NCI-H510A treated with DMSO at 0.1 percent for 48 hours (cell line): ENCODE results near the gene C3.
"Not testable (repeated sequence)": the region's sequence is repeated elsewhere in the genome, so short reads cannot be mapped to it uniquely, and the experiment has no call there.

Experiments
- DNase-seq: peaks from one replicate; lab custom pipeline; 2025; lab: John Stamatoyannopoulos, UW

The C3 gene

GRCh38 chr19:6690160-6690885, 30.1 kb downstream of the C3 start:
- DNase-seq = no peak

GRCh38 chr19:6687114-6687513, 33.3 kb downstream of the C3 start:
- no peak for DNase-seq

GRCh38 chr19:6686628-6686975, 33.8 kb downstream of the C3 start:
- DNase-seq = no peak

GRCh38 chr19:6685962-6686627, 34.4 kb downstream of the C3 start:
- DNase-seq = no peak

GRCh38 chr19:6685482-6685881, 35.0 kb downstream of the C3 start:
- no peak for DNase-seq

- DNase-seq = no peak
Measured at GRCh38 chr19:6683971-6684370, 36.5 kb downstream of the C3 start.

- no peak for DNase-seq
Measured at GRCh38 chr19:6682607-6683128, 37.8 kb downstream of the C3 start.

- DNase-seq = no peak
Measured at GRCh38 chr19:6680141-6680540, 40.3 kb downstream of the C3 start.

- no peak for DNase-seq
Measured at GRCh38 chr19:6679139-6679538, 41.3 kb downstream of the C3 start.

- DNase-seq = no peak
Measured at GRCh38 chr19:6678690-6679109, 41.8 kb downstream of the C3 start.

- no peak for DNase-seq
Measured at GRCh38 chr19:6677883-6678689, 42.4 kb downstream of the C3 start.

GRCh38 chr19:6677495-6677882, 43.0 kb downstream of the C3 start:
- no peak for DNase-seq

- DNase-seq = no peak
Measured at GRCh38 chr19:6676288-6676687, 44.2 kb downstream of the C3 start.

- no peak for DNase-seq
Measured at GRCh38 chr19:6674868-6675305, 45.6 kb downstream of the C3 start.

GRCh38 chr19:6674408-6674807, 46.0 kb downstream of the C3 start:
- not testable (repeated sequence) for DNase-seq

GRCh38 chr19:6672693-6673290, 47.7 kb downstream of the C3 start:
- no peak for DNase-seq

GRCh38 chr19:6671960-6672359, 48.5 kb downstream of the C3 start:
- DNase-seq = no peak

GRCh38 chr19:6668691-6669090, 51.8 kb downstream of the C3 start:
- DNase-seq = no peak

GRCh38 chr19:6667114-6667627, 53.3 kb downstream of the C3 start:
- no peak for DNase-seq

GRCh38 chr19:6664916-6665315, 55.5 kb downstream of the C3 start:
- no peak for DNase-seq

GRCh38 chr19:6663236-6664201, 56.9 kb downstream of the C3 start:
- no peak for DNase-seq
